ENCODE data around the gene VENTX. TPM values are rescaled to one million over a fixed set of nuclear protein-coding genes. Genes with fewer than 3 reads are reported as not detected.

Gene VENTX
- total and polyA plus RNA-seq, 2 of the 4 experiments (the other 2 are of a cell fraction), result not detected

DNA sequence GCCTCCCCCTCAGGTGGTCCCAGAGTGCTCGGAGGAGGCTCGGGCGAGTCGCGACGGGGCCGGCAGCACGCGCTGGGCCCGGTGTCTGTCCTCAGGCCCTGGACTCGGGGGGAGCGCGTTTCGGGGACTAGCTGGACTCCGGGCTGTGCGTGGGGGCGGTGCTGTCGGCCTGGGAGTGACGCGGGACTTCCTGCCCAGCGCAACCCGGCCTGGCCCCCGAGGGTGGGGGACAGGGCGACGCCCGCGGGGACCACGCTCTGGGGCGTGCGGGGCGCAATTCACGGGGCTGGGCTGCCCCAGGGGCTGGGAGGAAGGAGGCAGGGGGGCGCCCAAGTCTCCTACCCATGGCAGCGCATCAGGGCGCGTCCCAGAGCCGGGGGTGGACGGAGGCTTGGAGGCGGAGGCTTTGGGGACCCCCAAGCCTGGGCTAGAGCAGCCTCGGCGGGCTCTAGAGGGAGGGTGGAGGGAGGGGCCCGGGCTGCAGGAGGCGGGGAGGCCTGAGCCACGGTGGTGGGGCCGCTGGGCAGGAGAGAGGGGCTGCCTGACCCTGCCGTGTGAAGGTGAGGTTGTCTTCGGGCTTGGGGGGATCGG, 2.3 kb upstream of the VENTX start:
- H4K20me1 ChIP-seq (ENCODE audit: insufficient read depth, low read length), result no peaks in the 10 kb centered on the region
- WGBS, 2 experiments (ENCODE audit: extremely low coverage in 2 of 2, insufficient read length in 1 of 2), result 11% methylated on average over 7 of the region's 48 CpGs; no CpG with 5 or more reads in 1 of the 2 experiments
- H3K79me1 ChIP-seq (ENCODE audit: low read depth in 1 of 2, low read length in 2 of 2), result no peaks in the 10 kb centered on the region
- intact Hi-C loops (cut with micrococcal nuclease), result no loop called here
- H3K18ac ChIP-seq (ENCODE audit: low read depth, low read length), result no peak overlapping the region
- DNase-seq, result no peak
- CTCF ChIA-PET, result no interaction called here
- no peak overlapping the region for H2BK120ac ChIP-seq (ENCODE audit: low read depth, low read length)
- no peak overlapping the region for H3K4me3 ChIP-seq (ENCODE audit: insufficient read depth, low read depth, low read length)
- no peaks in the 10 kb centered on the region for H3K9me1 ChIP-seq (ENCODE audit: insufficient read depth, low read length)
- no peak overlapping the region for H2AK9ac ChIP-seq (replicated peaks; ENCODE audit: low read depth, low read length, poor library complexity)
- peaks cover 80% of the 10 kb centered on the region for H3K27me3 ChIP-seq (ENCODE audit: control insufficient read depth, insufficient read depth, low read length)
- peaks cover 5% of the 10 kb centered on the region; the same call in 1 of the 2 replicates for H3K4me1 ChIP-seq (ENCODE audit: control insufficient read depth, insufficient read depth, low read length)
- H4K5ac ChIP-seq (ENCODE audit: low read depth, low read length), result no peak overlapping the region
- H2BK5ac ChIP-seq (ENCODE audit: low read depth, low read length, poor library complexity, severe bottlenecking), result no peak overlapping the region
- H3K56ac ChIP-seq (ENCODE audit: extremely low read depth, insufficient read depth, low read length), result no peak overlapping the region
- H2BK15ac ChIP-seq (ENCODE audit: low read depth, low read length), result no peak overlapping the region
- no peak overlapping the region for H3K9ac ChIP-seq (ENCODE audit: low read depth, low read length)
- H3K14ac ChIP-seq (replicated peaks; ENCODE audit: low read depth, low read length), result no peak overlapping the region
- dilution Hi-C loops (cut with HindIII; ENCODE audit: low sequenced_read_pairs, unreplicated experiment), result no loop called here
- ATAC-seq (ENCODE audit: low read depth), result no peak
- no peak for TF ChIP-seq SMC3 (IDR thresholded peaks at IDR 0.05; ENCODE audit: low read depth, low read length)
- no peak for TF ChIP-seq MAZ (IDR thresholded peaks at IDR 0.05; ENCODE audit: borderline replicate concordance, low read depth, low read length)
- no peak for TF ChIP-seq POLR2A (IDR thresholded peaks at IDR 0.05; ENCODE audit: low read depth, low read length)
- no peak for TF ChIP-seq FOS (IDR thresholded peaks at IDR 0.05; ENCODE audit: low read depth, low read length)
- no peak for TF ChIP-seq CHD1 (IDR thresholded peaks at IDR 0.05; ENCODE audit: low read depth, low read length)
- TF ChIP-seq RAD21 (IDR thresholded peaks at IDR 0.05; ENCODE audit: low read length), result no peak
- no TSS peak for BruUV-seq (replicated peaks)
- no peak overlapping the region for H3K23ac ChIP-seq (ENCODE audit: low read depth, low read length)
- in situ Hi-C loops (cut with MboI; ENCODE audit: low sequenced_read_pairs), result no loop called here
- H2AFZ ChIP-seq (replicated peaks; ENCODE audit: low read length, poor library complexity), result peak overlapping the region; percentile 68
- no peak overlapping the region for H4K8ac ChIP-seq (ENCODE audit: low read depth in 2 of 2, low read length in 2 of 2)
- peaks cover 4% of the 10 kb centered on the region; the same call in 1 of the 2 replicates for H3K9me3 ChIP-seq (ENCODE audit: control insufficient read depth, insufficient read depth, low read length)
- H3K4ac ChIP-seq (ENCODE audit: low read depth, low read length), result no peak overlapping the region
- H3K36me3 ChIP-seq (ENCODE audit: control insufficient read depth, insufficient read depth, low read length), result no peaks in the 10 kb centered on the region
- no peak overlapping the region for H3K27ac ChIP-seq (ENCODE audit: insufficient read depth, low read length)
- no peak overlapping the region for H2AK5ac ChIP-seq (ENCODE audit: low read depth, low read length)
- POLR2A ChIA-PET (ENCODE audit: unreplicated experiment), result no interaction called here
- no peak overlapping the region for H4K91ac ChIP-seq (ENCODE audit: insufficient read depth, low read depth, low read length)
- H2BK20ac ChIP-seq (ENCODE audit: low read depth, low read length), result no peak overlapping the region
- H3K4me2 ChIP-seq (ENCODE audit: low read depth, low read length), result no peak overlapping the region
